ENCODE data around the gene KRTAP10-10.
"Not testable (repeated sequence)": the region's sequence is repeated elsewhere in the genome, so short reads cannot be mapped to it uniquely, and the experiment has no call there.

The KRTAP10-10 gene

DNA sequence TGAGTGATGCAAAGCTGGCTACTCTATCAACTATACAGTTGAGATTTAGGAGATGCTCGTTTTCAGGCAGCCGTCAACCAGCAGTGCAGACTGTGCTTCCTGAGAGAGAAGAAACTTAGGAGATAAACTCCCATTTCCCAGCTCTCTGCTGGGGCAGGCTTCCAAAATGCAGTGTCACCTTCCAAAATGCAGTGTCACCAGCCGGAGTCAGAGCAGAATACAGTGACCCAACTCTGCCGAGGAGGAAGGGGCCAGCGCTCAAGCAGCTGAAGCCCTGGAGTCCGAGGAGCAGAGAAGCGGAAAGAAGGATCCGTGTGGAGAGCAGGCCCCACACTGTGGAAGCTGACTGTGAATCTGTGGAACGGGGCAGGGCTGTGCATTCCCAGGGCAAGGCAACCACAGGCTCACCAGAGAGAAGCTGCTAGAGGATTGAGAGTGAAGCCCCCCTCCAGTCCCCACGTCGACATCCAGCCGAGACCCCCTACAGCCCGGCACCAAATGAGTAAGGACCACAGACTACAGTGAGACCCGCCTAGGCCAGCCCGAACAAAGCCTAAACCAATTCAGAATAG, 45.5 kb downstream of the KRTAP10-10 start:
- DNase-seq (ENCODE audit: low spot score), result no peak

DNA sequence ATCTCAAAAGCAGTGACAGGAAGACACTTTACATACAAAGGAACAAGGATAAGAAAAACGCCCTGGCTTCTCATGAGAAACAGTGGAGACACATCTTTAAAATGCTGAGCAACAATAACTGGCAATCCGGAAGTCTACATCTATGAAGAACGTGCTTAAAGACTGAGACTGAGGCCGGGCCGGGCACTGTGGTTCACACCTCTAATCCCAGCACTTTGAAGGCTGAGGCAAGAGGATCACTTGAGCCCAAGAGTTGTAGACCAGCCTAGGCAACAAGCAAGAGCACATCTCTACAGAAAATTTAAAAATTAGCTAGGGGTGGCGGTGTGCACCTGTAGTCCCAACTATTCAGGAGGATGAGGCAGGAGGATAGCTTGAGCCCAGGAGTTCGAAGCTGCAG, 46.9 kb downstream of the KRTAP10-10 start:
- no peak for DNase-seq (ENCODE audit: low spot score)

DNA sequence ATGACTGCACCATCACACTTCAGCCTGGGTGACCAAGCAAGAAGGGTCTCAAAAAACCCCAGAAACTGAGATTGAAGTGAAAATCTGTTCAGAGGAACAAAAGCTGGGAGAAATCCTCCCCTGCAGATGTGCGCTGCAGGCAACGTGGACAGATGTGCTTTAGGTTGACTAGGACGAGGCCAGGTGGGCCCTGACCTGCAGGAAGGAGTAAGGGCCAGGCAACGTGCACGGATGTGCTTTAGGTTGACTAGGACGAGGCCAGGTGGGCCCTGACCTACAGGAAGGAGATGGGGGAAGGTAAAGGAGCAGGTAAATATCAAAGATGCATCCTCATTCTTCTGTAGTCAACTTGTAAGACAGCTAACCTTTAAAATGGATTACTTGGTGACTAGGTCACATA, 47.3 kb downstream of the KRTAP10-10 start:
- no peak for DNase-seq (ENCODE audit: low spot score)

DNA sequence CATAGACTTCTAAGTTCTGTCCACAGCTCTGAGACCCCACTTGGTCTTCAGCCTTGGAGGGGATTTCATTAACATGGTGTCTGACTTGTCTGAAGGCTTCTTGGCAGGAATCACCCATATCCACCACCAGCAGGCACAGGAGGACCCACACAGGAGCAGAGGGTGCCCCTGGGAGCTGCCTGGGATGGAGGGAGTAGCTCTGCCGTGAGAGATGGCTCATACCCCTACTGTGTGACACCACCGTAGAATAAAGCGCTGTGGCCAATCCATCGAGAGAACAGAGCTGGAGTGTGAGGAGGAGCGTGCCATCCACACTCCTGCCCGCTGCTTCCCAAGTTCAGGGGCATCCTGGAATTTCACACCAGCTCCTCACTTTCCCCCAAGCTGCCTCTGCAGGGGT, 47.9 kb downstream of the KRTAP10-10 start:
- DNase-seq (ENCODE audit: low spot score), result not testable (repeated sequence)

DNA sequence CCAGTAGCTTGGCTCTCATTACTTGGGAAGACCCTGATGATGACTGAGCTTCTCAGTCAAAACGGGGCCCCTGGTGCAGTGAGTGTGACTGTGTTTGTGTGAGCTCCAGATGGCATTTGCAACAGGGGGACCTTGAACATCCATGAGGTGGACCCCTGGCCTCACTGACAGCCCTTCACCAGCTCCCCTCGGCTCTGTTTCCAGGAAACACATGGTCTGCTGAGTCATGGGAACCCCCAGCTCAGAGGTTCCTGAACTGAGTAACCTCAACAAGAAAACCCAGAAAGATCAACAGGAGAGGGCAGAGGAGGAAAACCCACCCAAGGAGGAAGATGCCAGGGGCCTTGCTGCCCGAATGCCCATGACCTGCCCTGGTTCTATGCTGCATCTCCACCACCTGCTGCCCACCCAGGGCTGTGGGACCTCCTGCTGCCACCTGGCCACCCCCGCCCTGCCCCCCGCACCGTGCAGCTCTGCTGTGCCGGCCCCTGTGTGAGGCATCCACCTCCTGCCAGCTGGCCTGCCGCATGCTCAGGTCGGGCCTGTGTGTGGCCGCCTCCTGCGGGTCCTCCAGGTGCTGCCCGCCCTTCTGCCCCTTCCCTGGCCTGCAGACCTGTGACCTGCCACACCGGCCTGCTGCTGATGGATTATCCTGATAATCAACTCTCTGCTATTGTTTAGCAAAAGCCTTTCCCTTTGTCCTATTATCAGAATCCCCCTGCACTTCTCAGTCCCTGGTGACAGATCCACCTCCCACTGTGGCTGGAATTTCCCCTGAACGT, 49.0 kb downstream of the KRTAP10-10 start:
- no peak for DNase-seq (ENCODE audit: low spot score)

DNA sequence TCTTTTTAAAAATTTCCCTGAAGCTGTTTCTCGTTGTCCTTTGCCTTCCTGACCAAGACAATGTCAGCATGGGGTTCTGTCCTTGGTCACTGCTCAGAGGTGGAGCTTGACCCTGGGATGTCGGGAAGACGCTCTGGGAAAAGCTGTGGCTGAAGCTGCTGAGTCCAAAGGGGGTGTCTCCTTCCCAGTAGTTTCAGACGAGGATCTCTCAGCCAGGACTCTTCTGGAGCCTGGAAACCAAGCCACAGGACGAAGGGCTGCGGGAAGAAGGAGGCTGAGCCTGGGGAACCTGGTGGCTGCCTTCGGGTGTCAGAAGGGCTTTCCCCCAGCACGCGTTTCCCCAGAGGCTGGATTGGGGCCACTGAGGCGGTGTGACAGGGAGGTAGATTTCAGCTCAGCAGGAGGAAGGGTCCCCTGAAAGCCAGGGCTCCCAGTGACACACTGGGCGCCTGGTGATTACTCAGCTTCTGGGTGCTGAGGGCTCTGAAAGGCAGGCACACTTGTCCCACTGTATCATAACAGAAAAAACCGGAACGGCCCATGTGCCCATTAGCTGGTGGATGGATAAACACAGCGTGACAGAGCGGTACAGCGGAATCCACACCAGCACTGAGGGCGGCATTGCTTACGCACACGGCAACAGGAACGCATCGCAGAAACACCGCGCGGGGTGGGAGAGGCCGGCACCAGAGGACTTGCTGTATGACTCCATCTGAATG, 49.8 kb downstream of the KRTAP10-10 start:
- no peak for DNase-seq (ENCODE audit: low spot score)

DNA sequence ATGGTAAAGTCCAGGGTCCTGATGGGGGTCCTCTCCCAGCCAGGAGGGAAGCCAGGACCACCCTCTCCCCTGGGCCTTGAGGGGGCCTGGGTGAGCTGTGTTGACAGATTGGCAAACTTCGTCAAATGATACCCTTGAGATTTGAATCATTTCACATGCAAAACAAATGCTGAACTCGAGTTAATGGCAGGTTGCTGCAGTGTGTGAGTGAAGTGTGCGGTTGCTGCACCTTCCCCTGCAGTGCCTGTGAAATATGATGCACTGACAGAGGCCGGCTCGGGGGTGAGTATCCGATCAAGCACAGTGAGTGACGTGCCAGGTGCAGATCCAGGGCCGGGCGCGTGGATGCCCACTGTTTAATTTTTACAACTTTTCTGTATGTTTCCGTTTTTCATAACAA, 50.5 kb downstream of the KRTAP10-10 start:
- DNase-seq (ENCODE audit: low spot score), result no peak

Data from AG08395 (cell line).